HT-29 (cell line): ENCODE results near the gene RBMS1. TPM values are rescaled to one million over a fixed set of nuclear protein-coding genes. Genes with fewer than 3 reads are reported as not detected.
"Not testable (repeated sequence)": the region's sequence is repeated elsewhere in the genome, so short reads cannot be mapped to it uniquely, and the experiment has no call there.

Experiments used
- DNase-seq: peaks from one replicate; pipeline ENCODE4 v3.0.0-alpha.2; 2015; ENCODE audit warnings: low spot score
- total RNA-seq: library from RNA; depleted of rRNA; stranded (reverse); fragments of >200 nt; shearing (Covaris generic); gene quantifications from 2 replicates; pipeline ENCODE4 v1.2.3, GENCODE V29; 2014

The RBMS1 gene
- total RNA-seq, 1 experiment from 2014 or later = 11.1 TPM

GRCh38 chr2:160384791-160385190 is 108.8 kb downstream of the RBMS1 start:
- no peak for DNase-seq

- no peak for DNase-seq
Measured at GRCh38 chr2:160381425-160381951, 112.1 kb downstream of the RBMS1 start.

GRCh38 chr2:160380611-160381010 is 113.0 kb downstream of the RBMS1 start:
- DNase-seq = no peak

GRCh38 chr2:160380000-160380570 is 113.5 kb downstream of the RBMS1 start:
- DNase-seq = no peak

- no peak for DNase-seq
Measured at GRCh38 chr2:160379399-160379798, 114.2 kb downstream of the RBMS1 start.

GRCh38 chr2:160377204-160377995 is 116.2 kb downstream of the RBMS1 start:
- no peak for DNase-seq

- no peak for DNase-seq
Measured at GRCh38 chr2:160376576-160376975, 117.0 kb downstream of the RBMS1 start.

GRCh38 chr2:160375802-160376469 is 117.7 kb downstream of the RBMS1 start:
- DNase-seq = no peak

GRCh38 chr2:160375037-160375436 is 118.6 kb downstream of the RBMS1 start:
- DNase-seq = no peak

GRCh38 chr2:160373666-160374065 is 119.9 kb downstream of the RBMS1 start:
- DNase-seq = no peak

- no peak for DNase-seq
Measured at GRCh38 chr2:160373263-160373662, 120.3 kb downstream of the RBMS1 start.

- DNase-seq = no peak
Measured at GRCh38 chr2:160372585-160372984, 121.0 kb downstream of the RBMS1 start.

- DNase-seq = no peak
Measured at GRCh38 chr2:160372010-160372356, 121.6 kb downstream of the RBMS1 start.

GRCh38 chr2:160371251-160372009 is 122.2 kb downstream of the RBMS1 start:
- no peak for DNase-seq

- DNase-seq = no peak
Measured at GRCh38 chr2:160368988-160369930, 124.3 kb downstream of the RBMS1 start.

- DNase-seq = no peak
Measured at GRCh38 chr2:160367887-160368286, 125.7 kb downstream of the RBMS1 start.

GRCh38 chr2:160367139-160367538 is 126.5 kb downstream of the RBMS1 start:
- not testable (repeated sequence) for DNase-seq

GRCh38 chr2:160366474-160366873 is 127.1 kb downstream of the RBMS1 start:
- no peak for DNase-seq

GRCh38 chr2:160365716-160366367 is 127.8 kb downstream of the RBMS1 start:
- DNase-seq = no peak

GRCh38 chr2:160364364-160364763 is 129.2 kb downstream of the RBMS1 start:
- no peak for DNase-seq
